Measurements from ENCODE around the gene TSPY8.
"Not testable (repeated sequence)": the region's sequence is repeated elsewhere in the genome, so short reads cannot be mapped to it uniquely, and the experiment has no call there.

Gene TSPY8, protein sequence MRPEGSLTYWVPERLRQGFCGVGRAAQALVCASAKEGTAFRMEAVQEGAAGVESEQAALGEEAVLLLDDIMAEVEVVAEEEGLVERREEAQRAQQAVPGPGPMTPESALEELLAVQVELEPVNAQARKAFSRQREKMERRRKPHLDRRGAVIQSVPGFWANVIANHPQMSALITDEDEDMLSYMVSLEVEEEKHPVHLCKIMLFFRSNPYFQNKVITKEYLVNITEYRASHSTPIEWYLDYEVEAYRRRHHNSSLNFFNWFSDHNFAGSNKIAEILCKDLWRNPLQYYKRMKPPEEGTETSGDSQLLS

DNA sequence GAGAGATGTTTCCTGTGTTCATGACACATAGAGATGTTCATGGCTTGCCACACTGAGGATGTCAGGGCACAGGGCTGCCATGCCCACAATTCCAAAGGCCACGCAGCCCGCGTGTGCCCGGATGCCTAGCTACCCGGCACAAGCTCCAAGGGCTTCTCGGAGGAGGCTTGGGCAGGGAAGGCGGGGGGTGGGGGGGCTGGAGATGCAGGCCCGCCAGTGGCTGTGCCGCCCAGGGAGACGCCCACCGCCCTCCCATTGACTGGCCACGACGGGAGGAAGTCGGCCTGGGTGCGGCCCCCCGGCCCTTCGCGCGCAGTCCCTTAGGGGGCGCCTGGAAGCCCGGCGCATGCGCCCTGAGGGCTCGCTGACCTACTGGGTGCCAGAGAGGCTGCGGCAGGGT is at the start of gene TSPY8:
Gene TSPY8, plus strand, starts transcription at position 301 of the 400 bp plus-strand sequence. Its CDS starts 46 bp downstream, at position 347.
- not testable (repeated sequence) for DNase-seq

DNA sequence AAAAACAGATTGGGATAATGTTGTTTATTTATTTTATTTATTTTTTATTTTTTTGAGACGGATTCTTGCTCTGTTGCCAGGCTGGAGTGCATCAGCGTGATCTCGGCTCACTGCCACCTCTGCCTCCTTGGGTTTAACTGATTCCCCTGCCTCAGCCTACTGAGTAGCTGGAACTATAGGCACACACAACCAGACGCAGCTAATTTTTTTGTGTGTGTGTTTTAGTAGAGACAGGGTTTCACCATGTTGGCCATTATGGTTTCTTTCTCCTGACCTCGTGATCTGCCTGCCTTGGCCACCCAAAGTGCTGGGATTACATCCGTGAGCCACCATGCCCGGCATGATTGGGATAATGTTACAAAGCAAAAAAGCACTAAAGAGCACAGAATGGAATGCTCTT is 36.6 kb upstream of the TSPY8 start:
- no peak for DNase-seq

DNA sequence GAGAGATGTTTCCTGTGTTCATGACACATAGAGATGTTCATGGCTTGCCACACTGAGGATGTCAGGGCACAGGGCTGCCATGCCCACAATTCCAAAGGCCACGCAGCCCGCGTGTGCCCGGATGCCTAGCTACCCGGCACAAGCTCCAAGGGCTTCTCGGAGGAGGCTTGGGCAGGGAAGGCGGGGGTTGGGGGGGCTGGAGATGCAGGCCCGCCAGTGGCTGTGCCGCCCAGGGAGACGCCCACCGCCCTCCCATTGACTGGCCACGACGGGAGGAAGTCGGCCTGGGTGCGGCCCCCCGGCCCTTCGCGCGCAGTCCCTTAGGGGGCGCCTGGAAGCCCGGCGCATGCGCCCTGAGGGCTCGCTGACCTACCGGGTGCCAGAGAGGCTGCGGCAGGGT is 20.4 kb upstream of the TSPY8 start, which contains the start of gene TSPY4:
Gene TSPY4, plus strand, starts transcription at position 301 of the 400 bp plus-strand sequence. Its CDS starts 46 bp downstream, at position 347.
- DNase-seq, result not testable (repeated sequence)

DNA sequence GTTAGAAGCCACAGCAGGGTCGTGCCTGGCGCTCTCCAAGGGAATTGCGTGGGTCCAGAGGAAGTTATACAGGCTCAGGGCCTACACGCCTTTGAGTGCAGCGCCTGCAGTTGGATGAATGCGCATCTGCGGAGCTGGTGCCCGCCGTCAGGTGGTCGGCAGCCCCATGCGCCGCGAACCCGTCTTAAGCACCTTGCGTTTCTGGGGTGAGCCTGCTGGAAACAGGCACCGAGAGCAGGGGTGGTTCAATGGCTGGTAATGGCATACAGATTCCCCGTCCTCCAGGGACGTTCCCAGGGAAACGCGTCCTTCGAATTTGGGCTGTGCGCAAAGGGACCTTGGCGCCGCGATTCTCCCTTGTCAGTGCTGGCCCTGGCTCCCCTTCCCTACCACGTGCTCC is 38.9 kb downstream of the TSPY8 start:
- DNase-seq, result not testable (repeated sequence)

DNA sequence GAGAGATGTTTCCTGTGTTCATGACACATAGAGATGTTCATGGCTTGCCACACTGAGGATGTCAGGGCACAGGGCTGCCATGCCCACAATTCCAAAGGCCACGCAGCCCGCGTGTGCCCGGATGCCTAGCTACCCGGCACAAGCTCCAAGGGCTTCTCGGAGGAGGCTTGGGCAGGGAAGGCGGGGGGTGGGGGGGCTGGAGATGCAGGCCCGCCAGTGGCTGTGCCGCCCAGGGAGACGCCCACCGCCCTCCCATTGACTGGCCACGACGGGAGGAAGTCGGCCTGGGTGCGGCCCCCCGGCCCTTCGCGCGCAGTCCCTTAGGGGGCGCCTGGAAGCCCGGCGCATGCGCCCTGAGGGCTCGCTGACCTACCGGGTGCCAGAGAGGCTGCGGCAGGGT is 40.5 kb downstream of the TSPY8 start, which contains the start of gene TSPY3:
Gene TSPY3, plus strand, starts transcription at position 301 of the 400 bp plus-strand sequence. Its CDS starts 46 bp downstream, at position 347.
- not testable (repeated sequence) for DNase-seq

Data from islet precursor cell (in vitro differentiated cells).